Amygdala (tissue), 56 donors: ENCODE results near the gene NSUN7.
"Not testable (repeated sequence)": the region's sequence is repeated elsewhere in the genome, so short reads cannot be mapped to it uniquely, and the experiment has no call there.

Source experiments
- DNase-seq, 56 donors: peaks; one replicate each; lab custom pipeline; 2025; lab: John Stamatoyannopoulos, UW

NSUN7 gene

GRCh38 chr4:40812386-40812785 is 62.6 kb downstream of the NSUN7 start:
- no peak for DNase-seq

- DNase-seq = no peak
Measured at GRCh38 chr4:40812856-40813255, 63.1 kb downstream of the NSUN7 start.

- not testable (repeated sequence) for DNase-seq
Measured at GRCh38 chr4:40817157-40817556, 67.4 kb downstream of the NSUN7 start.

DNA sequence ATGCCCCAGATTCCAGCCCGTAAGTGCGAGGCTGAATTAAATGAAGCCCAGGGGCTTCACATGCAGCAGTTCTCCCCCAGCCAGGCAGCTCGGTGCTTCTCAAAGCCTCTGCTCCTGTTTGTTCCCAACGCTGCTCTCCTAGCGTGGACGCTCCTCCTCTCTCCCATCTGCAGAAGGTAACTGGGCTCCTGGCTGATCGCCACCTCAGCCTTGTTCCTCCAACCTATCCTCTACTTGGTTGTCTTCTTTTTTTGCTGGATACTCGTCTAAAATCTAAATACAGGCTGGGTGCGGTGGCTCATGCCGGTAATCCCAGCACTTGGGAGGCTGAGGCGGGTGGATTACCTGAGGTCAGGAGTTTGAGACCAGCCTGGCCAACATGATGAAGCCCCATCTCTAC is 70.3 kb downstream of the NSUN7 start:
- DNase-seq = no peak

- DNase-seq = no peak
Measured at GRCh38 chr4:40822420-40823166, 72.8 kb downstream of the NSUN7 start.

GRCh38 chr4:40825014-40825838 is 75.5 kb downstream of the NSUN7 start:
- no peak for DNase-seq

GRCh38 chr4:40826821-40827220 is 77.1 kb downstream of the NSUN7 start:
- DNase-seq = no peak

DNA sequence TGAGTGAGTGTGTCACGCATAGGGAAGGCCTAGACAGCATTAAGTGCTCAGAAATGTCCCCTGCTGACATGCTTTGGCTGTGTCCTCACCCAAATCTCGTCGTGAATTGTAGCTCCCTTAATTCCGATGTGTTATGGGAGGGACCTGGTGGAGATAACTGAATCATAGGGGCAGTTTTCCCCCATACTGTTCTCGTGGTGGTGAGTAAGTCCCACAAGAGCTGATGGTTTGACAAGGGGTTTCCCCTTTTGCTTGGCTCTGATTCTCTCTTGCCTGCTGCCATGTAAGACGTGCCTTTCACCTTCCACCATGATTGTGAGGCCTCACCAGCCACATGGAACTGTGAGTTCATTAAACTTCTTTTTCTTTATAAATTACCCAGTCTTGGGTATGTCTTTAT is 78.0 kb downstream of the NSUN7 start:
- no peak for DNase-seq

- DNase-seq = no peak
Measured at GRCh38 chr4:40828661-40829060, 78.9 kb downstream of the NSUN7 start.

GRCh38 chr4:40829586-40829985 is 79.8 kb downstream of the NSUN7 start:
- peak in 1 of 56 donors; percentile 12 for DNase-seq

GRCh38 chr4:40831146-40831907 is 81.6 kb downstream of the NSUN7 start:
- DNase-seq = peak in 30 of 56 donors; percentile 7 to 77 (median 36)

DNA sequence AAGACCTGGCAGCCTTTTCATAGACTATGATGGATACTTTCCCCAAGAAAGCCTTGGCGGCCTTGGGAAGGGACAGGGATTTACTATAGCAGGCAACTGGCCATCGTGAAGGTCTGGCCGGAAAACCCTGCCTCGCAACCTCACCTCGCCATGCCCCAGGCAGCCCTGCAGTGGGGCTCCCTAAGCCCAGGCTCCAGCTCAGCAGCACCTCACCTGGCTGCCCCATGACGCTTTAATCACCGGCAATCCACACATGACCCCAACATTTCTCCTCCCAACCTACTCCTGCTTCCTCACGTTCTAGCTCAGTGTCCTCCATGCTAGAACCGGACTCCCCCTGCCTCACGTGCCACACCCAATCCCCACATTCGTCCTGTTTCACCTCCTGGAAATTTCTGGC is 82.4 kb downstream of the NSUN7 start:
- no peak for DNase-seq

GRCh38 chr4:40833212-40833611 is 83.5 kb downstream of the NSUN7 start:
- DNase-seq = no peak

DNA sequence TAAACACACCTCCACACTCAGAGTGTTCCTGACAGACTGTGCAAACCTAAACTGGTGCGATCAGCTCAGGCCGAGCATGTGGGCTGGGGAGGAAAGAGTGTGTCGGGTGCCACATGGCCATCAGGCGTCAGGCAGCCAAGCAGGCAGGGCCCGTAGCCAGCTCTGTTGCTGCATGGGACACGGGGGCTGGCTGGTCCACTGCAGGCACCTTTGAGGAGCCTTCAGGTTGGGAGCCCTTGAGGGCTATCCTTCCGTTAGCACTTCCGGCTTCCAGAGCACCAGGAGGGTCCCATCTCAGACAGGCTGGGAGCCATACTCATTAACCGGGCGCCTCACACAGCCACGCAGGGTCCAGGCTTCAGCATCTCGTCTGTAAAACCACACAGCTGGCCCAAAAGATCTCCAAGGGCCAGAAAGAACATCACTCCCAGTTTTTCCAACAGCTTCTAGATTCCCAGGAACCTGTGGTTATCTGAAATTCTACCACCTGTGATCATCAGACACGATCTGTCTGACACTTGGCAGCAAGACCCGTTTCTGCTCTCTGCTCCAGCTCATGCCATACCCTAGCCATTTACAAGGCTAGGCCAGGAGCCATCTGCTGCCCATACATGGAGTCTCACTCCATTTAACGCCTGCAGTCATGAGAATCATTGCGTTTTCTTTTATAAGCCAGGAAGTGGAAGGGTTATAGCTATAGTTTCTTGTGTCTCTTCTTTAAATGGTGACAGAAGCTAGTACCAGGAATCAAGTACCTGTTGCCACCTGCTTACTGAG is 87.5 kb downstream of the NSUN7 start:
- peak in 26 of 56 donors; percentile 7 to 65 (median 30) for DNase-seq

- no peak for DNase-seq
Measured at GRCh38 chr4:40838742-40839141, 89.0 kb downstream of the NSUN7 start.

DNA sequence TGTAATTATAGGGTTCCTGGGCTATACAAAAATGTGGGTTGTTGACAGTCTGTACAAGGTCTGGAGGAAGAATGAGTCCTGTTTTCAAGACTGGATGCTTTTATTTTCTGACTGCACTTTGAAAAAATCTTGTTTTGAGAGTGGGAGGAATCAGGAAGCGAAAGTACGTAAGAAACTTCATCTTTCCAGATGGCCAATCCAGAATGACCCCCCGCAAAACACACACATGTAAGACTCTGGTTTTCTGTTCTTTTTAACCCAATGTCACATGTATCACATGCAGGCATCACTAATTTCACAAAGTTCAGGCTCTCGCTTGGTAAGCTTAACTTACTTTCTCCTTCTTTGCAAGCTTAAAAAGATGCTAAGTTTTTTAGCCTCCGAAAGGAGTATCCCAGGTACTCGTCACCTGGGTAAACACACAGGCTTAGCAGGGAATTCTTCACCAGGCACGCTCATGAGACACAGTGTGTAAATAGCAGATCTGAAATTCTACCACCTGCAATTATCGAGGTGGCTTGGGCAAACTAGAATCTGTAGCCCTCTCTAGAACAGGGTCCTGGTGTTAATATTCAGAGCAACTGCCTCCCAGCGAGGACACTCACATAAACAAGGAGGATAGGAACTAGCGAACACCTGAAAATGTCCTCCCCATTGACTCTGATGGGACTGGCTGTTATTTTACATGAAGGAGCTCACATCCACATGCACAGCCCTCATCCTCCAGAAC is 90.7 kb downstream of the NSUN7 start:
- no peak for DNase-seq

- DNase-seq = peak in 53 of 56 donors; percentile 1 to 91 (median 56)
Measured at GRCh38 chr4:40840985-40841571, 91.3 kb downstream of the NSUN7 start.

DNA sequence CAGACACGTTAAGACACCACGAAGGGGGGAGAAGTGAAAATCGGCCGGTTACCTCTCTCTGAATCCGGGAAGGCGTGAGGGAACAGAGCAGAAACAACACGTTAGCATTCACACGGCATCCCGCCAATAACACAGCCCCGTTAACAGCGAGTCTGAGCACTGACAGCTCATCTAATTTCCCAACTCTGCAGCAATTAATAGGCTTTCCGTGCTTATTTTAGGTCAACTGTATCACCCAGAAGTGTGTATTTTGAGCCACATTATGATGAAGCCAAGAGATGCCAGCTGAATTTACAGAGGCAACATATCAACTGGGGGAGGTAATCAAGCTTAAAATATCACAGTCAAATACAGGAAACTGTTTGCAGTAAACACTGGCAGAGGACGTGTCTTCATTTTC is 92.6 kb downstream of the NSUN7 start:
- peak in 16 of 56 donors; percentile 6 to 61 (median 27) for DNase-seq
